H1 (cell line): ENCODE measurements around the gene NCLN. TPM values are rescaled to one million over a fixed set of nuclear protein-coding genes. Genes with fewer than 3 reads are reported as not detected.

Experiments
- CTCF ChIA-PET: fragments of 300-600 bp; sonication (Branson Sonifier 250); formaldehyde crosslinking; loops from one replicate; lab custom pipeline; 2021; ENCODE audit not compliant: partially characterized antibody; lab: Charles Lee
- POLR2A ChIA-PET: fragments of 300-600 bp; sonication (Branson Sonifier 250); formaldehyde crosslinking; loops from one replicate; lab custom pipeline; 2021; ENCODE audit warnings: inconsistent platforms; ENCODE audit not compliant: partially characterized antibody; lab: Charles Lee
- DNase-seq, 2 experiments: peaks; one replicate each; pipeline versions ENCODE4 v3.0.0 to v3.0.0-alpha.2; 2010 to 2022; ENCODE audit warnings: low spot score in 2 of 2, low read depth in 1 of 2, mixed read lengths in 1 of 2
- FAIRE-seq: peaks from 2 replicates; lab custom pipeline; 2011; peaks lifted over from hg19 to GRCh38; lab: Jason Lieb, UNC
- H2AFZ ChIP-seq: 2 replicates; pipeline ENCODE4 v1.8.1; 2012; ENCODE audit warnings: low read length, inconsistent platforms
- H2AK5ac ChIP-seq: 2 replicates; pipeline ENCODE4 v1.6.1; 2013; ENCODE audit warnings: low read depth, low read length
- H2BK120ac ChIP-seq: replicated peaks from 2 replicates; pipeline ENCODE3; 2013; ENCODE audit warnings: low read depth, low read length, inconsistent platforms
- H2BK12ac ChIP-seq: 2 replicates; pipeline ENCODE4 v1.6.1; 2013; ENCODE audit warnings: low read depth, low read length
- H2BK15ac ChIP-seq: 2 replicates; pipeline ENCODE4 v1.6.1; 2013; ENCODE audit warnings: low read length
- H2BK20ac ChIP-seq: 2 replicates; pipeline ENCODE4 v1.6.1; 2013; ENCODE audit warnings: low read length
- H2BK5ac ChIP-seq: 2 replicates; pipeline ENCODE4 v1.6.1; 2013; ENCODE audit warnings: low read depth, low read length
- H3K14ac ChIP-seq: 2 replicates; pipeline ENCODE4 v1.6.1; 2013; ENCODE audit warnings: inconsistent platforms; ENCODE audit not compliant: insufficient read length
- H3K18ac ChIP-seq: 2 replicates; pipeline ENCODE4 v1.6.1; 2013; ENCODE audit warnings: low read length; ENCODE audit errors: extremely low read depth
- H3K23ac ChIP-seq: 2 replicates; pipeline ENCODE4 v1.6.1; 2013; ENCODE audit warnings: inconsistent platforms; ENCODE audit not compliant: insufficient read length
- H3K23me2 ChIP-seq: 2 replicates; pipeline ENCODE4 v1.6.1; 2013; ENCODE audit warnings: low read depth, low read length
- H3K27ac ChIP-seq: 2 replicates; pipeline ENCODE4 v1.6.1; 2011; ENCODE audit warnings: low read depth, low read length, inconsistent platforms
- H3K27me3 ChIP-seq, 4 experiments: replicated peaks in 1 of 4; 1 replicate in 1 of 4; 2 replicates in 3 of 4; pipeline versions ENCODE4 v1.6.1 to v1.8.1; 2011 to 2013; ENCODE audit warnings: low read length in 3 of 4, mild to moderate bottlenecking in 3 of 4, inconsistent platforms in 2 of 4, mixed read lengths in 2 of 4, moderate library complexity in 1 of 4; ENCODE audit not compliant: control insufficient read depth in 3 of 4, insufficient read depth in 3 of 4; ENCODE audit errors: extremely low read depth in 1 of 4
- H3K36me3 ChIP-seq, 4 experiments: 2 replicates each; pipeline versions ENCODE4 v1.6.1 to v1.8.1; 2011 to 2013; ENCODE audit warnings: mild to moderate bottlenecking in 4 of 4, low read length in 3 of 4, moderate library complexity in 2 of 4, control low read depth in 1 of 4, inconsistent platforms in 1 of 4; ENCODE audit not compliant: insufficient read depth in 4 of 4, control insufficient read depth in 2 of 4
- H3K4ac ChIP-seq: replicated peaks from 2 replicates; pipeline ENCODE3; 2013; ENCODE audit warnings: low read length, low read depth, mixed read lengths, inconsistent platforms; ENCODE audit not compliant: insufficient read length
- H3K4me1 ChIP-seq, 4 experiments: replicated peaks in 1 of 4; 1 replicate in 1 of 4; 2 replicates in 3 of 4; pipeline versions ENCODE4 v1.6.1 to v1.8.1; 2011 to 2013; ENCODE audit warnings: low read length in 3 of 4, inconsistent platforms in 2 of 4, mixed read lengths in 1 of 4; ENCODE audit not compliant: insufficient read depth in 4 of 4, control insufficient read depth in 3 of 4
- H3K4me2 ChIP-seq, 2 experiments: 2 replicates each; pipeline versions ENCODE4 v1.6.1 to v1.8.1; 2011 to 2013; ENCODE audit warnings: low read depth in 2 of 2, low read length in 2 of 2, control low read depth in 1 of 2, inconsistent platforms in 1 of 2, mild to moderate bottlenecking in 1 of 2; ENCODE audit not compliant: insufficient read depth in 1 of 2
- H3K4me3 ChIP-seq, 4 experiments: fragments of 200-600, 300-600 bp in 1 of 4; sonication (generic), shearing (Covaris generic), sonication (Bioruptor Twin) in 1 of 4; 2 replicates each; pipeline versions ENCODE4 v1.5.1 to v1.8.1; 2011 to 2016; ENCODE audit warnings: low read length in 4 of 4, low read depth in 3 of 4, control low read depth in 2 of 4, inconsistent platforms in 2 of 4, mild to moderate bottlenecking in 2 of 4, mixed read lengths in 1 of 4, moderate library complexity in 1 of 4; ENCODE audit not compliant: insufficient read depth in 2 of 4; ENCODE audit errors: extremely low read depth in 1 of 4
- H3K56ac ChIP-seq: replicated peaks from 2 replicates; pipeline ENCODE3; 2013; ENCODE audit warnings: low read depth, mild to moderate bottlenecking, mixed read lengths, low read length, inconsistent platforms; ENCODE audit not compliant: insufficient read length
- H3K79me1 ChIP-seq: 2 replicates; pipeline ENCODE4 v1.6.1; 2013; ENCODE audit warnings: low read depth, low read length, control low read depth
- H3K79me2 ChIP-seq, 2 experiments: 2 replicates each; pipeline versions ENCODE4 v1.6.1 to v1.8.1; 2012 to 2013; ENCODE audit warnings: low read length in 2 of 2, mild to moderate bottlenecking in 2 of 2, inconsistent platforms in 1 of 2; ENCODE audit not compliant: insufficient read depth in 2 of 2, control insufficient read depth in 1 of 2
- H3K9ac ChIP-seq, 4 experiments: replicated peaks in 1 of 4; 1 replicate in 1 of 4; 2 replicates in 3 of 4; pipeline versions ENCODE4 v1.6.1 to v1.8.1; 2011 to 2013; ENCODE audit warnings: low read depth in 3 of 4, low read length in 3 of 4, control low read depth in 2 of 4, mild to moderate bottlenecking in 2 of 4, moderate library complexity in 2 of 4, inconsistent platforms in 1 of 4; ENCODE audit errors: extremely low read depth in 1 of 4
- H3K9me3 ChIP-seq, 2 experiments: 2 replicates each; pipeline versions ENCODE4 v1.6.1 to v1.8.1; 2012 to 2013; ENCODE audit warnings: mild to moderate bottlenecking in 2 of 2, moderate library complexity in 2 of 2, control low read depth in 1 of 2, inconsistent platforms in 1 of 2, low read depth in 1 of 2, low read length in 1 of 2, mixed read lengths in 1 of 2; ENCODE audit not compliant: insufficient read depth in 2 of 2
- H4K20me1 ChIP-seq, 2 experiments: replicated peaks in 1 of 2; 2 replicates each; pipeline versions ENCODE3 to v1.8.1; 2011 to 2013; ENCODE audit warnings: inconsistent platforms in 2 of 2, low read length in 2 of 2, mild to moderate bottlenecking in 1 of 2; ENCODE audit not compliant: insufficient read depth in 2 of 2, control insufficient read depth in 1 of 2
- H4K5ac ChIP-seq: 2 replicates; pipeline ENCODE4 v1.6.1; 2013; ENCODE audit warnings: low read length, low read depth, mixed read lengths, inconsistent platforms; ENCODE audit not compliant: insufficient read length
- H4K8ac ChIP-seq: 2 replicates; pipeline ENCODE4 v1.8.0; 2013; ENCODE audit warnings: mild to moderate bottlenecking, moderate library complexity, low read length, inconsistent platforms; ENCODE audit not compliant: insufficient read depth; ENCODE audit errors: extremely low read depth
- H4K91ac ChIP-seq: replicated peaks from 2 replicates; pipeline ENCODE3; 2013; ENCODE audit warnings: low read length, mixed read lengths, inconsistent platforms; ENCODE audit not compliant: insufficient read length
- HDAC6 ChIP-seq: IDR thresholded peaks from one replicate; pipeline ENCODE4 v1.7.1; 2012; ENCODE audit warnings: low read depth, mild to moderate bottlenecking, inconsistent platforms, low read length, moderate library complexity
- WGBS, 2 experiments: shearing (Covaris generic) in 1 of 2; methylation state at CpG; one replicate each; pipeline versions ENCODE4 v1.1.6 to v1.1.7; 2013 to 2015; ENCODE audit warnings: low lambda C conversion rate in 2 of 2, mixed read lengths in 2 of 2, inconsistent platforms in 1 of 2, low coverage in 1 of 2, missing lambda C conversion rate in 1 of 2; ENCODE audit not compliant: insufficient replicate concordance in 2 of 2, insufficient coverage in 1 of 2, insufficient read length in 1 of 2; ENCODE audit errors: extremely low coverage in 1 of 2, missing lambda C conversion rate in 1 of 2; 5-methylcytosine and 5-hydroxymethylcytosine counted together
- polyA plus RNA-seq, 7 experiments: library from polyadenylated mRNA; depleted of rRNA in 3 of 7; stranded (reverse) in 5 of 7; unstranded in 2 of 7; fragments of >200 nt in 5 of 7; fragments of 200-250 nt in 2 of 7; gene quantifications; 1 replicate in 5 of 7; 2 replicates in 1 of 7; 4 replicates in 1 of 7; pipeline versions ENCODE4 v1.2.1 to v1.2.3, GENCODE V29; 2011 to 2013; ENCODE audit warnings: missing spikeins in 2 of 7, mixed read lengths in 2 of 7
- total RNA-seq: library from RNA; stranded (reverse); fragmentation: NEBNext Ultra II Directional; extraction: Animal tissue kit (Norgen Biotek cat#: 25700); gene quantifications from 2 replicates; pipeline ENCODE4 v1.2.1, GENCODE V29; 2021

NCLN gene
- total and polyA plus RNA-seq, 2 of the 8 experiments (the other 6 are each of a cell fraction or from before 2014, with no cell fraction given): 89.2 to 103 TPM

DNA sequence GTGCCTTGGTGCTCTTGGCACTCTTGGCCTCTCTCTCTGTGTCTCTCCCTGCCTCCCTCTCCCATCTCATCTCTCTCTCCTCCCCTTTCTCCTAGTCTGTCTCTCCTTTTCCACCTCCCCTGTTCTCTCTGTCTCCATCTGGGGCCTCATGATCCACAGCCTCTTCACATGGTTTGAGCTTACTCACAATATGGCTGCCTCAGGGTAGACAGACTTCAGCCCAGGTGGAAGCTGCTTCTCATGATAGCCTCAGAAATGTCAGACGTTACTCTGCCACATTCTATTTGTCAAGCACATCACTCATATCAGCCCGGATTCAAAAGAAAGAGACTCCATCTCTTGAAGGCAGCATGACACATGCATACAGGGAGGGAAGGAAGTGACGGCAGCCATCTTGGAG, 25.5 kb upstream of the NCLN start:
- Histone ChIP-seq H2AFZ (no peak overlapping the region), H4K91ac (no peak overlapping the region), H3K79me1 (no peaks in the 10 kb centered on the region; the same call in 1 of the 2 replicates), H3K23ac (no peak overlapping the region), H3K4me3 (no peak overlapping the region), H2BK15ac (peak overlapping the region; percentile 1; the same call in 1 of the 2 replicates), H3K18ac (no peak overlapping the region; the same call in 1 of the 2 replicates), H3K9ac (no peak overlapping the region), H2BK120ac (no peak overlapping the region), H3K4ac (no peak overlapping the region), H3K9me3 (no peaks in the 10 kb centered on the region), H3K4me1 (peaks cover 0 to 6% (median 2%) of the 10 kb centered on the region in 4 experiments; a peak in 3 of 7 replicates), H3K56ac (no peak overlapping the region), H2BK5ac (no peak overlapping the region), H3K79me2 (no peaks in the 10 kb centered on the region), H4K8ac (no peak overlapping the region), H3K27ac (no peak overlapping the region), H3K23me2 (no peaks in the 10 kb centered on the region), H3K14ac (no peak overlapping the region), H2AK5ac (peak overlapping the region; percentile 0; the same call in 1 of the 2 replicates), H3K36me3 (no peaks in the 10 kb centered on the region; a peak in 1 of 8 replicates), H4K20me1 (peaks cover 0 to 4% of the 10 kb centered on the region in 2 experiments), H3K27me3 (peaks cover 0 to 5% (median 2%) of the 10 kb centered on the region in 4 experiments; a peak in 3 of 7 replicates), H2BK12ac (peak overlapping the region; percentile 21; the same call in 1 of the 2 replicates), H2BK20ac (no peak overlapping the region), H3K4me2 (no peak overlapping the region), H4K5ac (no peak overlapping the region)
- WGBS, 2 experiments: 73% methylated on average over 3 of the region's 3 CpGs; no CpG with 5 or more reads in 1 of the 2 experiments
- CTCF ChIA-PET: interaction anchor here (0.9 to 11.1 kb wide), 14 partner anchors 9 to 202 kb away, joined by 3 to 162 read pairs (median 4); no protein-coding TSS in a partner anchor
- FAIRE-seq (no peak), DNase-seq (no peak)
- POLR2A ChIA-PET: interaction anchor here (0.9 to 1.2 kb wide), 2 partner anchors 9 to 15 kb away, joined by 3 to 4 read pairs; no protein-coding TSS in a partner anchor
- no peak for TF ChIP-seq HDAC6
